ENCODE results near the gene DAPK3.
"Not testable (repeated sequence)": the region's sequence is repeated elsewhere in the genome, so short reads cannot be mapped to it uniquely, and the experiment has no call there.

DAPK3 gene

GRCh38 chr19:4012975-4013634 lies 42.2 kb upstream of the DAPK3 start:
- TF ChIP-seq CSDC2 (CRISPR knock-in tag; IDR thresholded peaks at IDR 0.05) (no peak), CSRNP3 (CRISPR knock-in tag; IDR thresholded peaks at IDR 0.05) (no peak), TOX (CRISPR knock-in tag; IDR thresholded peaks at IDR 0.05; ENCODE audit: borderline replicate concordance) (no peak), ZFP3 (CRISPR knock-in tag; IDR thresholded peaks at IDR 0.05) (no peak), ZFP30 (CRISPR knock-in tag; IDR thresholded peaks at IDR 0.05) (no peak), ZNF565 (CRISPR knock-in tag; conservative IDR thresholded peaks at IDR 0.05; ENCODE audit: low read depth) (no peak), ESRRG (CRISPR knock-in tag; IDR thresholded peaks at IDR 0.05) (no peak), SNAI2 (CRISPR knock-in tag; IDR thresholded peaks at IDR 0.05) (no peak), ARNTL (CRISPR knock-in tag; IDR thresholded peaks at IDR 0.05; ENCODE audit: borderline replicate concordance, low read depth) (no peak), PPARA (CRISPR knock-in tag; IDR thresholded peaks at IDR 0.05; ENCODE audit: borderline replicate concordance) (no peak), OSR1 (CRISPR knock-in tag; IDR thresholded peaks at IDR 0.05) (no peak), GLIS3 (CRISPR knock-in tag; IDR thresholded peaks at IDR 0.05) (no peak)

DNA sequence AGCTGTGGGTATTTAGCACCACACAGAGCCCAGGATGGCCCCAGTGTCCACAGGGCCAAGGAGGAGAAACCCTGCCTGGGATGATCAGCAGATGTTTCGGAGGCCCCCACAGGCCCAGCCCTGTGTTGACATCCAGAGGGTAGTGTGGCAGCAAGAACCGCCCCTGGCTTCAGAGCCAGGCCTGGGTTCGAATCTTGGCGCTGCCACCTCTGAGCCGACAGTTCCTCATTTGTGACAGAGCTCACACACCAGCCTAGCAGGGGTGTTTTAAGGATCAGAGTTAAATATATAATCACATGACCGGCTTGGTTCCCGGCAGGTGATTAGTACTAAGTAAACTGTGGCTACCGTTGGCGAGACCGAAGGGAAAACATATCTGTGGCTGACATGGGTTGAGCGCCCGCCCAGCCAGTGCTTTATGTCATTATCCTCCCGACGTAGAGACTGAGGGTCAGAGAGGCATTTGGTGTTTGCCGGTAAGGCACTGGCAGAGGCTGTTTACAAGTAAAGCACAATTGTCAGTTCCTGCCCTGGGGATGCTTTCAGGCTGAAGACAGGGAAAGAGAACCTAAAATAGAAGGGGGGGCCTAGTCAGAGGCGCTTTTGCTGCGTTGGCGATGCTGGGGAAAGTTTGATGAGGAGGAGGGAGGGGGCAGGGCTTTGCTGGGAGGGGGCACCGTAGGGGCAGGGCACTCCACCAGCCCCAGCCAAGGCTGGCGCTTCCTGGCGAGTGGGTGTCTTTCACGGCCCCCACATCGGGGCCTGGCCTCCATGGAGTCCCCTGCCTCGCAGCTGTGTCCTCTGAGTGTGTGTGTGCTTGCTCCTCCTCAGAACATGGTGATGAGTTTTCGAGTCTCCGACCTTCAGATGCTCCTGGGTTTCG lies 41.4 kb upstream of the DAPK3 start:
- TF ChIP-seq ESRRG (CRISPR knock-in tag; IDR thresholded peaks at IDR 0.05), result no peak
- TF ChIP-seq ZNF70 (CRISPR knock-in tag; IDR thresholded peaks at IDR 0.05), result no peak
- TF ChIP-seq ZFP3 (CRISPR knock-in tag; IDR thresholded peaks at IDR 0.05), result no peak
- TF ChIP-seq ZFP30 (CRISPR knock-in tag; IDR thresholded peaks at IDR 0.05), result no peak
- no peak for TF ChIP-seq GLIS3 (CRISPR knock-in tag; IDR thresholded peaks at IDR 0.05)
- TF ChIP-seq TCF4 (CRISPR knock-in tag; IDR thresholded peaks at IDR 0.05; ENCODE audit: borderline replicate concordance), result no peak
- TF ChIP-seq TOX (CRISPR knock-in tag; IDR thresholded peaks at IDR 0.05; ENCODE audit: borderline replicate concordance), result no peak
- TF ChIP-seq ZC3H10 (CRISPR knock-in tag; IDR thresholded peaks at IDR 0.05), result no peak
- no peak for TF ChIP-seq OSR1 (CRISPR knock-in tag; IDR thresholded peaks at IDR 0.05)
- no peak for TF ChIP-seq ARNTL (CRISPR knock-in tag; IDR thresholded peaks at IDR 0.05; ENCODE audit: borderline replicate concordance, low read depth)
- TF ChIP-seq POU6F1 (CRISPR knock-in tag; IDR thresholded peaks at IDR 0.05; ENCODE audit: borderline replicate concordance, low read depth), result no peak
- TF ChIP-seq, protein P1, sequence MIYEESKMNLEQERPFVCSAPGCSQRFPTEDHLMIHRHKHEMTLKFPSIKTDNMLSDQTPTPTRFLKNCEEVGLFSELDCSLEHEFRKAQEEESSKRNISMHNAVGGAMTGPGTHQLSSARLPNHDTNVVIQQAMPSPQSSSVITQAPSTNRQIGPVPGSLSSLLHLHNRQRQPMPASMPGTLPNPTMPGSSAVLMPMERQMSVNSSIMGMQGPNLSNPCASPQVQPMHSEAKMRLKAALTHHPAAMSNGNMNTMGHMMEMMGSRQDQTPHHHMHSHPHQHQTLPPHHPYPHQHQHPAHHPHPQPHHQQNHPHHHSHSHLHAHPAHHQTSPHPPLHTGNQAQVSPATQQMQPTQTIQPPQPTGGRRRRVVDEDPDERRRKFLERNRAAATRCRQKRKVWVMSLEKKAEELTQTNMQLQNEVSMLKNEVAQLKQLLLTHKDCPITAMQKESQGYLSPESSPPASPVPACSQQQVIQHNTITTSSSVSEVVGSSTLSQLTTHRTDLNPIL (CRISPR knock-in tag; IDR thresholded peaks at IDR 0.05; ENCODE audit: low read depth), result no peak
- no peak for TF ChIP-seq ISL1 (CRISPR knock-in tag; IDR thresholded peaks at IDR 0.05)
- no peak for TF ChIP-seq RARB (CRISPR knock-in tag; IDR thresholded peaks at IDR 0.05)
- no peak for TF ChIP-seq ZNF565 (CRISPR knock-in tag; conservative IDR thresholded peaks at IDR 0.05; ENCODE audit: low read depth)
- ATAC-seq, result no peak

More at GRCh38 chr19:4012975-4013634, 42.2 kb upstream of the DAPK3 start:
- ATAC-seq, result no peak

- not testable (repeated sequence) for ATAC-seq
Observed at GRCh38 chr19:4011430-4011829, 40.5 kb upstream of the DAPK3 start.

- no peak for TF ChIP-seq TSHZ2 (CRISPR knock-in tag; IDR thresholded peaks at IDR 0.05)
- no peak for TF ChIP-seq OSR1 (CRISPR knock-in tag; IDR thresholded peaks at IDR 0.05)
- no peak for TF ChIP-seq ZNF8 (CRISPR knock-in tag; IDR thresholded peaks at IDR 0.05)
- TF ChIP-seq SNAI2 (CRISPR knock-in tag; IDR thresholded peaks at IDR 0.05), result no peak
- TF ChIP-seq ZFP3 (CRISPR knock-in tag; IDR thresholded peaks at IDR 0.05), result no peak
- TF ChIP-seq CSDC2 (CRISPR knock-in tag; IDR thresholded peaks at IDR 0.05), result no peak
- no peak for TF ChIP-seq TCF4 (CRISPR knock-in tag; IDR thresholded peaks at IDR 0.05; ENCODE audit: borderline replicate concordance)
- TF ChIP-seq PPARA (CRISPR knock-in tag; IDR thresholded peaks at IDR 0.05; ENCODE audit: borderline replicate concordance), result no peak
- no peak for TF ChIP-seq POU6F1 (CRISPR knock-in tag; IDR thresholded peaks at IDR 0.05; ENCODE audit: borderline replicate concordance, low read depth)
- TF ChIP-seq GLIS3 (CRISPR knock-in tag; IDR thresholded peaks at IDR 0.05), result no peak
- TF ChIP-seq BACH2 (CRISPR knock-in tag; IDR thresholded peaks at IDR 0.05; ENCODE audit: borderline replicate concordance), result no peak
- no peak for TF ChIP-seq ESRRG (CRISPR knock-in tag; IDR thresholded peaks at IDR 0.05)
- no peak for TF ChIP-seq ZNF565 (CRISPR knock-in tag; conservative IDR thresholded peaks at IDR 0.05; ENCODE audit: low read depth)
- no peak for TF ChIP-seq TOX (CRISPR knock-in tag; IDR thresholded peaks at IDR 0.05; ENCODE audit: borderline replicate concordance)
- TF ChIP-seq RARB (CRISPR knock-in tag; IDR thresholded peaks at IDR 0.05), result no peak
- TF ChIP-seq ARNTL (CRISPR knock-in tag; IDR thresholded peaks at IDR 0.05; ENCODE audit: borderline replicate concordance, low read depth), result no peak
- no peak for TF ChIP-seq CSRNP3 (CRISPR knock-in tag; IDR thresholded peaks at IDR 0.05)
- ATAC-seq, result no peak
Observed at GRCh38 chr19:4010808-4011110, 39.9 kb upstream of the DAPK3 start.
